Measurements from ENCODE around the gene PIK3R3.

The PIK3R3 gene

DNA sequence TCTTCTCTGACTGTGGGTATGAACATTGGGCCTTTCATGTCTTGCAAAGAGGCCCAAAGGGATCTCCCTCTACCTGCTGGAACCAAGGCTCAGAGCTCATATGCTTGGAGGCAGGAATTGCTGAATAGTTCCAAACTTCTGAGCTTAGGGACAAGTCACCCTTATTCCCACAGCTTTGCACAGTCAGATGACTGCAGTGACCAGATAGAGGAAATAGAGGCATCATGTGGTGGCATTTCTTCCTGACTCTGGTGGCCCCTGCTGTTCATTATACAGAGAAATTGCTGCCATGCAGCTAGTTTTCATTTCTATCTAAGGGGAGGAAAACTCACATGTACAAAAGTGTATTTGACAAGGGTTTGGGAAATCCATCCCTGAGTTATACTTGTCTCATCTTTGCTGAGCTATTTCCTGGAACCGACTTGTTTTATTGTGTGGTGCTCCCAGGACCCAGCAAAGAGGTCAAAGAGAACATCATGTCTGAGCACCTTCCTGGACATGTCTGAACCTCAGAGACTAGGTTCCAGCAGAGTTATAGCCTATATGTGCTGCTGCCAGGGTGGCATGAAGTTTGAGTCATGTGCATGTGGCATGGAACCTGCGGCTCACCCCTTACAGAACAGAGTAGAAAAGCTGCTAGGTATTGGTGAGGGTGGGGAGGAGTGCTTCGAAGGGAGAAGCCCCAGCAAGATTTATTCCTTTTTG, 131.2 kb downstream of the PIK3R3 start:
- no peak overlapping the region for H3K27ac ChIP-seq (ENCODE audit: low read depth, low read length)
- peaks cover 0 to 8% (median 3%) of the 10 kb centered on the region in 5 donors for H3K36me3 ChIP-seq (ENCODE audit: control insufficient read depth in 5 of 5, insufficient read depth in 5 of 5, low read length in 5 of 5)
- no peaks in the 10 kb centered on the region for H3K4me1 ChIP-seq (ENCODE audit: control insufficient read depth in 5 of 5, insufficient read depth in 5 of 5, low read length in 5 of 5)
- no peak overlapping the region for H3K4me3 ChIP-seq (ENCODE audit: low read depth in 1 of 5, low read length in 5 of 5)
- no peaks in the 10 kb centered on the region for H3K27me3 ChIP-seq (ENCODE audit: control insufficient read depth in 5 of 5, insufficient read depth in 4 of 5, low read length in 5 of 5)
- H3K9ac ChIP-seq (ENCODE audit: low read length in 5 of 5) = no peak overlapping the region
- H3K9me3 ChIP-seq (ENCODE audit: control insufficient read depth in 5 of 5, low read length in 5 of 5) = no peaks in the 10 kb centered on the region

DNA sequence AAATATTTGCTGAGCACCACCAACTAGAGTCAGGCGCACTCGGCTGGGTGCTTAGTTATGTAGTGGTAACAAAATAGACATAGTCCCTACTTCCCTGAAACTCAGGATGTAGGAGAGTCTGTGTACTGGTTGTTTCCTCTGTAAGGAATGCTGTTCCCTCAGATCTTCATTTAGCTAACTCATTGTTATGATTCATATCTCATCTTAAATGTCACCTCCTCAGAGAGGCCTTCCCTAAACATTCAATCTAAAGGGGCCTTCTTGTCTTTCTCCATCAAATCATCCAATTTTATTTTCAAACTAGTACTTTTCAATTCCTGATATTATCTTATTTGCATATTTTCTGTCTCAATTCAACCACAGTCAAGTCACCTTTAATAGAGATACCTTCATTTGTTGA, 132.9 kb downstream of the PIK3R3 start:
- no peak overlapping the region for H3K27ac ChIP-seq (ENCODE audit: low read depth, low read length)
- H3K9ac ChIP-seq (ENCODE audit: low read length in 5 of 5) = no peak overlapping the region
- H3K36me3 ChIP-seq (ENCODE audit: control insufficient read depth in 5 of 5, insufficient read depth in 5 of 5, low read length in 5 of 5) = peaks cover 0 to 4% (median 0%) of the 10 kb centered on the region in 5 donors
- no peaks in the 10 kb centered on the region for H3K4me1 ChIP-seq (ENCODE audit: control insufficient read depth in 5 of 5, insufficient read depth in 5 of 5, low read length in 5 of 5)
- no peak overlapping the region for H3K4me3 ChIP-seq (ENCODE audit: low read depth in 1 of 5, low read length in 5 of 5)
- no peaks in the 10 kb centered on the region for H3K9me3 ChIP-seq (ENCODE audit: control insufficient read depth in 5 of 5, low read length in 5 of 5)
- no peaks in the 10 kb centered on the region for H3K27me3 ChIP-seq (ENCODE audit: control insufficient read depth in 5 of 5, insufficient read depth in 4 of 5, low read length in 5 of 5)

DNA sequence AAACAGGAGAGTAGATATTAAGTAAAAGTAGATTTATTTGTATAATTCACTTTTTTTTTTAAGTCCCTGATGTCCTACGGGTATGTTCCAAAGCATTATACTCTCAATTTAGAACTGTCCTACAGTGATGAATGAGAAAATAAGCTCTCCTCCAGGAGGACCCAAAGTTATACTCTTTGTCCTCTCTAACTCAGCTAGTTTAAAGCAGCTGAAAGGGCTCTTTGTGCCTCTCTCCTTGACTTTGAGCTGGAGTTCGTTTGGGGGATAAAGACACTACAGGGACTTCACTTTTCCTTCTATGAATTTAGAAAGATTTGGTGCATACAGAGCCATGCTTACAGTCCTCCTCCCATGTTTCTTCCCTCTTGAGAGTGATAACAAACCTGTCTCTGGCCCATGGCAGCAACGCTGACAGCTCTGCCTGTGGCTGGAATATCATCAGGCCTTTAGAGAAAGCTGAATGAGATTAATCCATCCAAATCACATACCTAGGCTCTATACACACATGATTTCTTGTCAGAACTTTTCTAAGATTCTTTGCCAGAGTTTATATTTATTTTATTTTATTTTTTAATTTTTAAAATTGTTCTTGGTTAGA, 134.3 kb downstream of the PIK3R3 start:
- no peak overlapping the region for H3K4me3 ChIP-seq (ENCODE audit: low read depth in 1 of 5, low read length in 5 of 5)
- no peaks in the 10 kb centered on the region for H3K4me1 ChIP-seq (ENCODE audit: control insufficient read depth in 5 of 5, insufficient read depth in 5 of 5, low read length in 5 of 5)
- H3K27ac ChIP-seq (ENCODE audit: low read depth, low read length) = no peak overlapping the region
- H3K9ac ChIP-seq (ENCODE audit: low read length in 5 of 5) = no peak overlapping the region
- peaks cover 0 to 4% (median 0%) of the 10 kb centered on the region in 5 donors for H3K36me3 ChIP-seq (ENCODE audit: control insufficient read depth in 5 of 5, insufficient read depth in 5 of 5, low read length in 5 of 5)
- no peaks in the 10 kb centered on the region for H3K27me3 ChIP-seq (ENCODE audit: control insufficient read depth in 5 of 5, insufficient read depth in 4 of 5, low read length in 5 of 5)
- no peaks in the 10 kb centered on the region for H3K9me3 ChIP-seq (ENCODE audit: control insufficient read depth in 5 of 5, low read length in 5 of 5)

DNA sequence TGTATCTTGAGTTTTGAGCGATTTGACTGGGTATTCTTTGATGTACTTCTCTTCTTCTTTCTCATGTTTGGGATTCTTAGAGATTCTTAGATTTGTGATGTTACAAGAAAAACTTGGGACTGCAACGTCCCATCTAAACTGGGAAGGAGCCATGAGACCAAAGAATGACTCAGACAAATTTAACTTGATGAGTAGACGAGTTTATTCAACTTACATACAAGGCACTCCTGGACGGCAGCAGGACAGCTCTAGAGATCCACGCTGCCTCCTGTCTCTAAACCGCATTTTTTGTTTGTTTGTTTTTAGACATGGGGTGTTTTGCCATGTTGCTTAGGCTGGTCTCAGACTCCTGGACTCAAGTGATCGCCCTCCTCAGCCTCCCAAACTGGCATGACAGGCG, 137.1 kb downstream of the PIK3R3 start:
- Histone ChIP-seq H3K27ac (ENCODE audit: low read depth, low read length) (no peak overlapping the region), H3K4me3 (ENCODE audit: low read depth in 1 of 5, low read length in 5 of 5) (no peak overlapping the region), H3K27me3 (ENCODE audit: control insufficient read depth in 5 of 5, insufficient read depth in 4 of 5, low read length in 5 of 5) (no peaks in the 10 kb centered on the region), H3K9ac (ENCODE audit: low read length in 5 of 5) (no peak overlapping the region), H3K9me3 (ENCODE audit: control insufficient read depth in 5 of 5, low read length in 5 of 5) (peaks cover 0 to 5% (median 0%) of the 10 kb centered on the region in 5 donors), H3K4me1 (ENCODE audit: control insufficient read depth in 5 of 5, insufficient read depth in 5 of 5, low read length in 5 of 5) (no peaks in the 10 kb centered on the region), H3K36me3 (ENCODE audit: control insufficient read depth in 5 of 5, insufficient read depth in 5 of 5, low read length in 5 of 5) (peaks cover 0 to 4% (median 0%) of the 10 kb centered on the region in 5 donors)

DNA sequence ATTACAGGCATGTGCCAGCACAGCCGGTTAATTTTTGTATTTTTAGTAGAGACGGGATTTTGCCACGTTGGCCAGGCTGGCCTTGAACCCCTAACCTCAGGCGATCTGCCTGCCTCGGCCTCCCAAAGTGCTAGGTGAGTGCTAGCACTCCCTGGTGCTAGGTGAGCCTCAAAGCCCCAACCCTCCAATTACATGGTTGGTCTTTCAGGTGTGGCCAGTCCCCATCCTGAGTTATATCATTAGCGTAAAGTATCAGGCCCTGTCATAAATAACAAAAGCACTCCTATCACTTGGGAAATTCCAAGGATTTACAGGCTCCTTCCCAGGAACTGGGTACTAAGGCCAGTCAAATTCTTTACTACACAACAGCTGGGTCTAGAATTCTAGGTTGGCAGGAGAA, 138.0 kb downstream of the PIK3R3 start:
- H3K9me3 ChIP-seq (ENCODE audit: control insufficient read depth in 5 of 5, low read length in 5 of 5) = peaks cover 0 to 5% (median 0%) of the 10 kb centered on the region in 5 donors
- no peak overlapping the region for H3K27ac ChIP-seq (ENCODE audit: low read depth, low read length)
- H3K9ac ChIP-seq (ENCODE audit: low read length in 5 of 5) = no peak overlapping the region
- no peaks in the 10 kb centered on the region for H3K4me1 ChIP-seq (ENCODE audit: control insufficient read depth in 5 of 5, insufficient read depth in 5 of 5, low read length in 5 of 5)
- no peaks in the 10 kb centered on the region for H3K27me3 ChIP-seq (ENCODE audit: control insufficient read depth in 5 of 5, insufficient read depth in 4 of 5, low read length in 5 of 5)
- H3K4me3 ChIP-seq (ENCODE audit: low read depth in 1 of 5, low read length in 5 of 5) = no peak overlapping the region
- peaks cover 0 to 4% (median 0%) of the 10 kb centered on the region in 5 donors for H3K36me3 ChIP-seq (ENCODE audit: control insufficient read depth in 5 of 5, insufficient read depth in 5 of 5, low read length in 5 of 5)
